SK-N-DZ (cell line): Measurements from ENCODE around the gene CSN3. TPM values are rescaled to one million over a fixed set of nuclear protein-coding genes. Genes with fewer than 3 reads are reported as not detected.
A peak's percentile ranks its signal among the peaks of the same experiment; 100 is the strongest.
"Not testable (repeated sequence)": the region's sequence is repeated elsewhere in the genome, so short reads cannot be mapped to it uniquely, and the experiment has no call there.

Source experiments
- DNase-seq: peaks from one replicate; pipeline ENCODE4 v3.0.0-alpha.2; 2015; ENCODE audit warnings: low spot score
- polyA plus RNA-seq, 2 experiments: library from polyadenylated mRNA; depleted of rRNA; stranded (reverse); fragments of >200 nt; gene quantifications; 2 replicates each; pipeline ENCODE4 v1.2.3, GENCODE V29; 2014

Gene CSN3
- polyA plus RNA-seq (2014; cell fraction: cytosol; rRNA removed) = not detected in 2 replicates
- not detected in 2 replicates for polyA plus RNA-seq (2014; cell fraction: nucleus; rRNA removed)

- DNase-seq = not testable (repeated sequence)
These were observed at the start of gene CSN3 for GRCh38 chr4:70242297-70242696. Gene CSN3 (plus strand): TSS chr4:70242597. CDS start chr4:70244820, 2,223 bp downstream.

- DNase-seq = no peak
These were observed 49.5 kb upstream of the CSN3 start for GRCh38 chr4:70192895-70193294.

- no peak for DNase-seq
These were observed 47.0 kb upstream of the CSN3 start, which contains the start of gene ODAM for GRCh38 chr4:70195425-70195824. Gene ODAM (plus strand): TSS chr4:70195725. CDS start chr4:70196544, 819 bp downstream.

DNA sequence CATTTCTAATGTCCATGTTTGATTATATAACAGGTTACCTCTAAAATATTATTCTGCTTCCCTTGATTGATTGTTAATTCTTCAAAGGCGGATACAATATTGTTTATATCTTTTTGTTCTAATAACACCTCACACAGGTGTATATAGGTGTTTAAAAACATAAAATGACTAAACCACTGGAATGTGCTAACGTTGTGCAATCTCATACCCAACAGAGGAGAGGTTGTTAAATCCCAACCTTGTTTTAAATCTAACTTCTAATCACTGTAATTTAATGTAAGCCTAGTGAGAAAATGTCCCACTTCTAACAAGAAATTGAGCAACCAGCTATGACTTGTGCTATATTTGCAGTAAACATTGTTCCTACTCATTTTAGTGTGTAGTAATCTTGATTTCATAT lies 45.5 kb upstream of the CSN3 start:
- no peak for DNase-seq

GRCh38 chr4:70197842-70198241 lies 44.6 kb upstream of the CSN3 start:
- no peak for DNase-seq

GRCh38 chr4:70203601-70204000 lies 38.8 kb upstream of the CSN3 start:
- no peak for DNase-seq

DNA sequence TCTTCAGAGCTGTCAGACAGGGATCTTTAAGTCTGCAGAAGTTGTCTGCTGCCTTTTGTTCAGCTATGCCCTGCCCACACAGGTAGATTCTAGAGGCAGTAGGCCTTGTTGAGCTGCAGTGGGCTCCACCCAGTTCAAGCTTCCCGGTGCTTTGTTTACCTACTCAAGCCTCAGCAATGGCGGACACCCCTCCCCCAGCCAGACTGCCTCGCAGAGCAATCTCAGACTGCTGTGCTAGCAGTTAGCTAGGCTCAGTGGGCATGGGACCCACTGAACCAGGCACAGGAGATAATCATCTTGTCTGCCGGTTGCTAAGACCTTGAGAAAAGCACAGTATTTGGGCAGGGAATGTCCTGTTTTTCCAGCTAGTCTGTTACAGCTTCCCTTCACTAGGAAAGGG lies 29.6 kb upstream of the CSN3 start:
- not testable (repeated sequence) for DNase-seq

DNA sequence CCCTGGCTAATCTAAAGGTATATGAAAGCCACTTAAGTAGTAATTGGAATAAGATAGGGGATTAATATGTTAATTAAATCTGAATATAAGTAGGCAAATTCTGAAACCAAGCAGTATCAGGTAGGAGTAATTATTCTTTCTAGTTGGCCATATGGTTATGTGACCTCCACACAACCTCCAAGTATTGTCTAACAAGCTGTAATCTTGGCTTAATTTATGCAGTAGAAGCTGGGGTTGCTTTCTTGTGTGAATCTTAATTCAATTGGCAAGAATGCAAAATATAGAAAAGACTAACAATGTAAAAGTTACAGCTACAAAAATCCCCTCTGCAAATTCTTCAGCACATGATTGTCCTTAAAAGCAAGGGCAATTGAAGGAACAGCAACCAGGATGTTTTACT lies 26.3 kb upstream of the CSN3 start:
- DNase-seq = not testable (repeated sequence)

GRCh38 chr4:70216550-70216949 lies 25.8 kb upstream of the CSN3 start:
- not testable (repeated sequence) for DNase-seq

DNA sequence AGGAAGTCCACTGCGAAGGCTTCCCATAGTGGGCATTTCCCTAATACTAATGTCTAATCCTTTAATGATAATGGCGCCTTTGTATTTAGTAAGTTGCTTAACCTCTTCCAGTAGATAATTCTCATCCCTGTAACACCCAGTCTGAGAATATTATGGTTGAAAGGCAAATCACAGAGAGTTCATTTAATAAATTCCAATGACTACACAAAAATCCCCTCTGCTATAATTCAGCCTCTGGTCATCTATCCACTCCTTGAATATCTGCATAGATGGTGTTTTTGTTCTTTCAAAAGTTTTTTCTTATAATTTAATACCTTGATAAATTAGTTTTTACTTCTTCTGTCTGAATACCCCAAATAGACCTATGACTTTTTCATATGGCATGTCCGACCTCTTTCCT lies 21.0 kb upstream of the CSN3 start:
- DNase-seq = not testable (repeated sequence)

GRCh38 chr4:70221818-70222217 lies 20.6 kb upstream of the CSN3 start:
- not testable (repeated sequence) for DNase-seq

- DNase-seq = no peak
These were observed 16.6 kb upstream of the CSN3 start, which contains the start of gene FDCSP for GRCh38 chr4:70225824-70226223. Gene FDCSP (plus strand): TSS chr4:70226124. CDS start chr4:70231195, 5,071 bp downstream.

- DNase-seq = no peak
These were observed 6.3 kb upstream of the CSN3 start for GRCh38 chr4:70236125-70236524.

DNA sequence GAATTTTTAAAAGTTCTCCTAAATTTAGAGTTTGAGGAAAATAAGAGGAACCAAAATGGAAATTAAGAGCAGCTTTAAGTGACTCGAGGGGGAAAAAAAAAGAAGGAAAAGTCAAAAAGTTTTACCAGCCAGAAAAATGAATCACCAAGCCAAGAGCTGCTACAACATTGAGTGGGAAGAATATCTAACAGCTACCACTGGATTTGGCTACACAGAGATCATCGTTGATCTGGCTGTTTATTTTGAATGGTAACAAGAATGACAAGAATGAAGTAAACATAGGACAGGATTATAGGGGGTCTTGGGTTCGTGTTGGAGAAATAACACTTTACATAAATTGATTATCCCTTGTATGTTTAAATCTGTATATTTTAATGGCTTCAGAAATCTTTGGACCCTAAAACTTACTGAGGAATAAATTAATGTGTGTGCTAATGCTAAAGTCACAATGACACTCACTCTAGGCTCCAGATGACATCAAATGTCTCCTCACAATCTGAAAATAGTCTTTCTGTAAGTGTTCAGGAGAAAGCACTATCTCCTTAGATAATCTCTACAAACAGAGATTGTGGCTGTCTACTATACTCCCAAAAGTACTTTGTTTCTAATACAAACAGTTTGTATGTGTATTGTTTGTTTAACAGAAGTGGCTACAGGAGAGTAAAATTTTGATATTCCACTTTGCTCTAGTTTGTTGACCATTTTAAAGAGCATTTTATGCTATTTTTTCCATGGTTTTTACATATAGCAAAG lies 3.1 kb upstream of the CSN3 start:
- DNase-seq = no peak

DNA sequence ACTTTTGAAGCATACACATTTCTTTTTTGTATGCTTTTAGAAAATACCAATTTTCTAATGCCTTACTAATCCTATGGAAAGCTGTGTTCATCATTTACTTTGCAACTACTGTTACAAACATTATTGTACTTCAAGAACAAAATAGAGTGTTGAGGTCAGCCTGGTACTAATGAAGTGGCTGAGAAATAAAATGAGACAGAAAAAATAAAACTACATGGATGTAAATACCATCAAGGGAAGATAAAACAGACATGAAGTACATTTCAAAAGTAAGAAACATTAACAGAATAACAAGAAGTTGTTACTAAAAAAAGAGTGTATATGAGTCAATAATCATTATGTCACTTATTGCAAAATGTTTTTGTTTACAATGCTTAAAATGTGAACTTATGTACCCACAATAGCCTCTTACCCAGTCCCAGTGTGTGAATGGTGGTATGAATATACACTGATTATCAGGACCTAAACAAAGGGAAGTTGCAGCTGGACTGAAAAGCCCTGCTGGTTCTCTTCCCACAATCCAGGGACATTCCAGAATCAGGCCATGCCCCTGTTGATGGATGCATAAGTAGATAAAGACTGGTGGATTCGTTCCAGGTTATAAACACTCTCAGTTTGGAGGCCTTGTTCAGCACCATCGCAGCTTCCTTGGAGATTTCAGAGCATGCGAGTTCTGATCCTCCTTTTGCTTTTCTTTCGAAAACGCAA lies 2.4 kb upstream of the CSN3 start:
- no peak for DNase-seq

DNA sequence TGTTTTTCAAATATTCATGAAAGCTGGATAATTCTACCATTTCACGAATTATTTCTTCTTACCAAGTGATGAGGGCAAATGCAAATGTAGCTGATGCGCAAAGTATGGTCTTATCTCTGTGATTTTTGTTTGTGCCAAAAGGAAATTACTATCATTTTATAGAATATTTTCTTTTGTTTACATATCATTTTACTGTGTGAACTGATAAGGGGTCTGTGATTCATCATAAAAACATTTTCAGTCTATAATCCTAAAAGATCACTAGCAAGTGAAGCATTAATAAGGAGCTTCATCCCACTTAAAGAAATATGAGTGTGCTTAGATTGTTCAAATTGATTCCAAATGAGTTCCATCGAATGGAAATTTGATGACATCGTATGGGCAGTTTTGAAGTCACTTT lies 694 bp downstream of the CSN3 start:
- DNase-seq = no peak

- DNase-seq = no peak
These were observed 9.0 kb downstream of the CSN3 start for GRCh38 chr4:70251250-70251944.

DNA sequence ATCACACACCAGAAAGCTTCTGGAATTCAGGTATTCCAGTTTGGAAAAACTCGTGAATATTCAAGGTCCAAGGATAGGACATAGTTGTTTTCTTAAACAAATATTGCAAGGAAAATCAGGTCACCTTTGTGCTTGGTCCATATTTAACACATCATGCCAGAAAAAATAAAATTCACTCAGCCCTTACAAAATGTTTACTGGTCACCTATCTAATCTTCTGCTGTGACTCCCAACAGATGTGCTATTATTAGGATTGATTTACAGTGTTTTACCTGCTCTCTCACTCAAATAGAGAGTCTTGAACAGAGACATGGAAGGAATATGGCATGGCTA lies 9.5 kb downstream of the CSN3 start:
- DNase-seq = no peak

DNA sequence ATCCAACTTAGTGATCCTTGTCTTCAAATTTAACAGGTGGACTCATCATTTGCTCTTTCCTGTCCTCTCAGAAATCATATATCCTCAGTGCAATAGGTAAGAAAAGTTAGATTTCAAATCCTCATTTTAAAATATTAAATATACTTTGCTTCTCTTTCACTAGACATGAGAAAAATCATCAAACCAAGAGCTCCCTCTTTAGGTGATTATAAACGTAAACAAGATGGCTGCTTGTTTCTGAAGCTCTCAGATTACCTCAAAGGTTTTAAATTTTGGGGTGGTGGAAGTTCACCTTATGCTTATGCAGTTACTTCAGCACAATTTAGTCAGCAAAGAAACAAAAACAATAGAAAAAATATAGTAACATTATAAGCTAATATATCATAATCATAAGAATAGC lies 27.3 kb downstream of the CSN3 start:
- peak; percentile 15 for DNase-seq

- DNase-seq = no peak
These were observed 34.7 kb downstream of the CSN3 start for GRCh38 chr4:70277121-70277520.

DNA sequence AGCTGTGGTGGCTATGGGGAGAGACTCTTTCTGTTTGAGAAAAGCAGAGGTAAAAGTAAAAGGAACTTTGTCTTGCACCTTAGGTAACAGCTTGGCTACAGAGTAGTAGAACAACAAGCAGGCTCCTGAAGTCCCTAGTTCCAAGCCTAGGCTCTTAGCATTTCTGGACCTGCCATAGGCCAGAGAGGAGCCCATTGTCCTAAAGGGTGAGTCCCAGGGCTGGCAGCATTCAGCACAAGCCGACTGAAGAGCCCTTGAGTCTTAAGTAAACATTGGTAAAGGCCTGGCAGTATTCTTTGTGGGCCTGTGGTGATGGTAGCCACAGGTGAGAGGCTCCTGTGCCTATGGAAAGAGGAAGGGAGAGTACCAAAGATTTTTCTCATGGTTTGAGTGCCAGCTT lies 38.2 kb downstream of the CSN3 start:
- no peak for DNase-seq

GRCh38 chr4:70288651-70289050 lies 46.3 kb downstream of the CSN3 start:
- peak; percentile 85 for DNase-seq
